HepG2 (cell line): ENCODE data around the gene VPS37D. TPM values are rescaled to one million over a fixed set of nuclear protein-coding genes. Genes with fewer than 3 reads are reported as not detected.
A peak's percentile ranks its signal among the peaks of the same experiment; 100 is the strongest.

Source experiments
- ATAC-seq: fragments of 200-7000 bp; cut with Tn5 transposase; 3 replicates; pipeline ENCODE4 v1.9.1; 2020; ENCODE audit warnings: mild to moderate bottlenecking, moderate library complexity
- BruUV-seq: library from RNA; stranded (reverse); fragments of 400-500 nt; replicated peaks from 2 replicates; lab custom pipeline; 2021; lab: Mats Ljungman, UMichigan
- CTCF ChIA-PET: fragments of 300-600 bp; formaldehyde crosslinking; extraction: SDS; loops from one replicate; lab custom pipeline; 2021; ENCODE audit warnings: low total read pairs, inconsistent platforms, low intra/inter-chr PET ratio; lab: Yijun Ruan, JAX
- POLR2A ChIA-PET: fragments of 350-600 bp; sonication (Branson Sonifier 250); formaldehyde crosslinking; loops from one replicate; lab custom pipeline; 2020; ENCODE audit warnings: antibody characterized with exemption, inconsistent platforms; lab: Yijun Ruan, JAX
- DNase-seq: peaks from one replicate; pipeline ENCODE4 v3.0.0-alpha.2; 2015; ENCODE audit warnings: low spot score
- FAIRE-seq: peaks from 3 replicates; lab custom pipeline; 2011; peaks lifted over from hg19 to GRCh38; lab: Jason Lieb, UNC
- H2AFZ ChIP-seq: one replicate; pipeline ENCODE4 v1.6.1; 2011; ENCODE audit warnings: low read length, inconsistent platforms
- H3K27ac ChIP-seq: fragments of 300-600 bp; 3 replicates; pipeline ENCODE4 v1.8.0; 2011; ENCODE audit warnings: mixed run types, mild to moderate bottlenecking, mixed read lengths, low read length, inconsistent platforms; ENCODE audit not compliant: insufficient read depth; ENCODE audit errors: extremely low read length
- H3K27me3 ChIP-seq, 2 experiments: fragments of 200-600 bp in 1 of 2; 2 replicates in 1 of 2; 3 replicates in 1 of 2; pipeline versions ENCODE4 v1.6.0 to v1.8.0; 2011; ENCODE audit warnings: low read length in 2 of 2, mild to moderate bottlenecking in 2 of 2, moderate library complexity in 2 of 2, inconsistent platforms in 1 of 2; ENCODE audit not compliant: insufficient read depth in 2 of 2, control insufficient read depth in 1 of 2
- H3K36me3 ChIP-seq, 2 experiments: fragments of 200-600 bp in 1 of 2; replicated peaks in 1 of 2; 2 replicates in 1 of 2; 3 replicates in 1 of 2; pipeline versions ENCODE4 v1.5.1 to v1.8.0; 2011; ENCODE audit warnings: low read length in 2 of 2, inconsistent platforms in 1 of 2; ENCODE audit not compliant: insufficient read depth in 2 of 2, control insufficient read depth in 1 of 2
- H3K4me1 ChIP-seq: 2 replicates; pipeline ENCODE4 v1.5.1; 2012; ENCODE audit warnings: low read length, inconsistent platforms; ENCODE audit not compliant: insufficient read depth
- H3K4me2 ChIP-seq: 2 replicates; pipeline ENCODE4 v1.6.0; 2011; ENCODE audit warnings: low read depth, low read length, inconsistent platforms
- H3K4me3 ChIP-seq, 3 experiments: fragments of 200-600 bp in 1 of 3; sonication (generic), shearing (Covaris generic) in 1 of 3; replicated peaks in 1 of 3; 2 replicates each; pipeline ENCODE4 v1.5.1; 2011 to 2016; ENCODE audit warnings: low read length in 3 of 3, inconsistent platforms in 2 of 3, low read depth in 2 of 3, mild to moderate bottlenecking in 2 of 3, control low read depth in 1 of 3, mixed read lengths in 1 of 3; ENCODE audit not compliant: insufficient read depth in 1 of 3
- H3K79me2 ChIP-seq: one replicate; pipeline ENCODE4 v1.6.1; 2011; ENCODE audit warnings: low read length, inconsistent platforms; ENCODE audit not compliant: insufficient read depth
- H3K9ac ChIP-seq: 2 replicates; pipeline ENCODE4 v1.6.0; 2011; ENCODE audit warnings: mild to moderate bottlenecking, low read depth, low read length, inconsistent platforms; ENCODE audit not compliant: insufficient read depth
- H3K9me3 ChIP-seq: 2 replicates; pipeline ENCODE4 v1.5.1; 2012; ENCODE audit warnings: mild to moderate bottlenecking, low read length
- H4K20me1 ChIP-seq: 2 replicates; pipeline ENCODE4 v1.6.0; 2011; ENCODE audit warnings: inconsistent platforms, mild to moderate bottlenecking, low read length, moderate library complexity; ENCODE audit not compliant: insufficient read depth
- CBX1 ChIP-seq: IDR thresholded peaks from one replicate; pipeline ENCODE4 v1.6.1; 2016; ENCODE audit warnings: antibody characterized with exemption, low read depth
- FOXK1 ChIP-seq: sonication (generic); formaldehyde crosslinking; IDR thresholded peaks from 2 replicates; pipeline ENCODE4 v1.4.0; 2020; ENCODE audit warnings: low read depth, missing genetic modification reagents, borderline replicate concordance
- HNF4A ChIP-seq: sonication (generic); formaldehyde crosslinking; IDR thresholded peaks from 2 replicates; pipeline ENCODE4 v1.4.0; 2020; ENCODE audit warnings: missing genetic modification reagents
- MBNL3 ChIP-seq: fragments of 250-450 bp; sonication (Bioruptor Pico); conservative IDR thresholded peaks from 2 replicates; pipeline ENCODE4 v1.8.0; 2022; ENCODE audit warnings: mild to moderate bottlenecking, inconsistent platforms
- NCOA2 ChIP-seq: sonication (generic); formaldehyde crosslinking; IDR thresholded peaks from 2 replicates; pipeline ENCODE4 v1.8.0; 2022; ENCODE audit warnings: inconsistent platforms
- NKX3-1 ChIP-seq: sonication (generic); formaldehyde crosslinking; IDR thresholded peaks from 2 replicates; pipeline ENCODE4 v1.5.0; 2020; ENCODE audit warnings: missing genetic modification reagents
- RAD51 ChIP-seq: fragments of 450-650 bp; IDR thresholded peaks from 2 replicates; pipeline ENCODE4 v1.6.1; 2016; ENCODE audit warnings: borderline replicate concordance
- ZMYM2 ChIP-seq: sonication (generic); formaldehyde crosslinking; IDR thresholded peaks from 2 replicates; pipeline ENCODE4 v1.8.0; 2022; ENCODE audit warnings: mild to moderate bottlenecking, missing genetic modification reagents
- ZNF331 ChIP-seq: sonication (generic); formaldehyde crosslinking; IDR thresholded peaks from 2 replicates; pipeline ENCODE4 v1.4.0; 2020; ENCODE audit warnings: missing genetic modification reagents
- ZNF615 ChIP-seq: sonication (generic); formaldehyde crosslinking; IDR thresholded peaks from 2 replicates; pipeline ENCODE4 v1.5.0; 2020; ENCODE audit warnings: mild to moderate bottlenecking, missing genetic modification reagents, borderline replicate concordance
- ZNF724P ChIP-seq: sonication (generic); formaldehyde crosslinking; IDR thresholded peaks from 2 replicates; pipeline ENCODE4 v1.8.0; 2022; ENCODE audit warnings: missing genetic modification reagents, borderline replicate concordance
- WGBS: methylation state at CpG from one replicate; pipeline ENCODE4 v1.1.6; 2017; ENCODE audit warnings: low lambda C conversion rate; 5-methylcytosine and 5-hydroxymethylcytosine counted together
- in situ Hi-C: cut with HindIII; loops from 2 replicates; pipeline ENCODE4 v1.10.0; 2017; ENCODE audit warnings: low pct_unique_long_range_greater_than_20kb; ENCODE audit not compliant: extremely low pct_ligation_motif_present
- intact Hi-C: fragments of 100-400 bp; cut with micrococcal nuclease; formaldehyde crosslinking; loops from one replicate; pipeline ENCODE4 v1.10.0; 2022; ENCODE audit not compliant: unreplicated experiment
- polyA plus RNA-seq, 8 experiments: library from polyadenylated mRNA; depleted of rRNA in 3 of 8; stranded (reverse) in 7 of 8; unstranded in 1 of 8; fragments of >200 nt; fragmentation: Illumina TruSeq in 4 of 8; extraction: Trizol in 4 of 8; gene quantifications; 2 replicates each; pipeline versions ENCODE4 v1.2.1 to v1.2.3, GENCODE V29; 2011 to 2016; ENCODE audit warnings: low read depth in 4 of 8, missing spikeins in 1 of 8, mixed read lengths in 1 of 8; ENCODE audit not compliant: insufficient read depth in 1 of 8
- total RNA-seq, 5 experiments: library from RNA; depleted of rRNA; stranded (reverse); fragments of >200 nt; fragmentation: Illumina TruSeq; extraction: Trizol; gene quantifications; 2 replicates each; pipeline ENCODE4 v1.2.3, GENCODE V29; 2016; ENCODE audit warnings: low read depth in 1 of 5
- TF ChIP-seq, protein P1 (sequence below), 2 experiments: sonication (generic) in 1 of 2; formaldehyde crosslinking in 1 of 2; IDR thresholded peaks; 2 replicates each; pipeline versions ENCODE4 v1.5.1 to v1.6.1; 2011 to 2020; ENCODE audit warnings: borderline replicate concordance in 1 of 2, low read depth in 1 of 2, low read length in 1 of 2, mild to moderate bottlenecking in 1 of 2, missing genetic modification reagents in 1 of 2, moderate library complexity in 1 of 2
- TF ChIP-seq, protein P2 (sequence below): sonication (generic); formaldehyde crosslinking; IDR thresholded peaks from 2 replicates; pipeline ENCODE4 v1.8.0; 2022; ENCODE audit warnings: missing genetic modification reagents, low read depth, mild to moderate bottlenecking, borderline replicate concordance
- TF ChIP-seq, protein P3 (sequence below): sonication (generic); formaldehyde crosslinking; IDR thresholded peaks from 2 replicates; pipeline ENCODE4 v1.5.0; 2020; ENCODE audit warnings: mild to moderate bottlenecking, low read depth, missing genetic modification reagents, borderline replicate concordance
- TF ChIP-seq, protein P4 (sequence below): sonication (generic); formaldehyde crosslinking; IDR thresholded peaks from 2 replicates; pipeline ENCODE4 v1.8.1; 2023; ENCODE audit warnings: mild to moderate bottlenecking, missing genetic modification reagents

VPS37D gene
- total and polyA plus RNA-seq, 2 of the 13 experiments (the other 11 are each of a cell fraction or from before 2014, with no cell fraction given) = 3.8 to 6.3 TPM

DNA sequence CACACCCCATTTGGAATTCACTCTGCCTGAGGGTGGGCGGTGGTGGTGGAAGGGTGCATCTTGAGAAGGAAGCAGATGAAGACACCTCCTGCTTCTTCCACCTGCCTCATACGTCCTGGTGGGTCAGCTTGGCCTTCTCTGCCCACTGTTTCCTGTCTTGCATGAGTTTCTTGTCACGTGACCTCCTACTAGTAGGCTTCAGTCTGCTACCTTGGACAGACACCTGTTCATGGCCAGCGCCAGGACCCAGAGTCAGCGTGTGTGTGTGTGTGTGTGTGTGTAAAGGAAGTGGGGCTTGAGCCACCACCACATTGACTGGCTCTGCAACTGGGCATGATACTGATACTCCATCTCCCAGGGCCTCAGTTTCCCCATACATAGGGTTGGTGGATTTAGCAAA is 17.1 kb upstream of the VPS37D start:
- ATAC-seq (no peak), FAIRE-seq (no peak), DNase-seq (no peak)
- TF ChIP-seq RAD51 = peak; percentile 85
- no peak for TF ChIP-seq ZNF615
- no peak for TF ChIP-seq ZNF331 (CRISPR knock-in tag)
- TF ChIP-seq, protein P1, sequence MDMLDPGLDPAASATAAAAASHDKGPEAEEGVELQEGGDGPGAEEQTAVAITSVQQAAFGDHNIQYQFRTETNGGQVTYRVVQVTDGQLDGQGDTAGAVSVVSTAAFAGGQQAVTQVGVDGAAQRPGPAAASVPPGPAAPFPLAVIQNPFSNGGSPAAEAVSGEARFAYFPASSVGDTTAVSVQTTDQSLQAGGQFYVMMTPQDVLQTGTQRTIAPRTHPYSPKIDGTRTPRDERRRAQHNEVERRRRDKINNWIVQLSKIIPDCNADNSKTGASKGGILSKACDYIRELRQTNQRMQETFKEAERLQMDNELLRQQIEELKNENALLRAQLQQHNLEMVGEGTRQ (IDR thresholded peaks at IDR 0.05; ENCODE audit: low read depth, low read length) = peak; percentile 75
- TF ChIP-seq, protein P1 (CRISPR knock-in tag; IDR thresholded peaks at IDR 0.05; ENCODE audit: borderline replicate concordance) = no peak; the same call in 1 of the 2 replicates
- H3K9me3 ChIP-seq = no peaks in the 10 kb centered on the region
- no peak overlapping the region for H3K4me3 ChIP-seq
- peaks cover 74% of the 10 kb centered on the region for H3K4me1 ChIP-seq
- 45% methylated on average over 5 of the region's 5 CpGs for WGBS
- H4K20me1 ChIP-seq = no peaks in the 10 kb centered on the region
- no peak overlapping the region for H3K27ac ChIP-seq
- no TSS peak for BruUV-seq
- intact Hi-C loops = no loop called here
- ChIA-PET CTCF (no interaction called here), POLR2A (interaction anchor here (1.3 kb wide), 1 partner anchor 26 kb away, joined by 3 read pairs; the partner anchor contains the start of gene MLXIPL)
- no peaks in the 10 kb centered on the region for H3K36me3 ChIP-seq
- in situ Hi-C loops = no loop called here
- H3K4me2 ChIP-seq = no peak overlapping the region; the same call in 1 of the 2 replicates
- peaks cover 3 to 12% of the 10 kb centered on the region in 2 experiments; a peak in 3 of 5 replicates for H3K27me3 ChIP-seq
- H3K9ac ChIP-seq = no peak overlapping the region
- H3K79me2 ChIP-seq = no peaks in the 10 kb centered on the region
- H2AFZ ChIP-seq = no peak overlapping the region

GRCh38 chr7:73652541-73652949 is 15.1 kb upstream of the VPS37D start:
- 2% methylated on average over 11 of the region's 11 CpGs for WGBS
- CTCF ChIA-PET = no interaction called here
- TF ChIP-seq ZMYM2 (CRISPR knock-in tag) (0 out of 2 replicates have a peak, but pooled peaks have one; percentile 22), HNF4A (CRISPR knock-in tag) (peak; percentile 51; the same call in 1 of the 2 replicates), NCOA2 (CRISPR knock-in tag) (no peak), FOXK1 (no peak), MBNL3 (CRISPR knock-in tag) (no peak), CBX1 (no peak), ZNF724P (no peak), NKX3-1 (CRISPR knock-in tag) (no peak)
- TF ChIP-seq, protein P2, sequence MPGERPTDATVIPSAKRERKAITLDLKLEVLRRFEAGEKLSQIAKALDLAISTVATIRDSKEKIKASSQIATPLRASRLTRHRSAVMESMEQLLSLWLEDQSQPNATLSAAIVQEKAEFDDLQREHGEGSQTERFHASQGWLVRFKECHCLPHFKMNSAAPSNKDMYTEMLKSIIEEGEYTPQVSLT = no peak
- TF ChIP-seq, protein P3, sequence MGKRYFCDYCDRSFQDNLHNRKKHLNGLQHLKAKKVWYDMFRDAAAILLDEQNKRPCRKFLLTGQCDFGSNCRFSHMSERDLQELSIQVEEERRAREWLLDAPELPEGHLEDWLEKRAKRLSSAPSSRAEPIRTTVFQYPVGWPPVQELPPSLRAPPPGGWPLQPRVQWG = no peak
- TF ChIP-seq, protein P4, sequence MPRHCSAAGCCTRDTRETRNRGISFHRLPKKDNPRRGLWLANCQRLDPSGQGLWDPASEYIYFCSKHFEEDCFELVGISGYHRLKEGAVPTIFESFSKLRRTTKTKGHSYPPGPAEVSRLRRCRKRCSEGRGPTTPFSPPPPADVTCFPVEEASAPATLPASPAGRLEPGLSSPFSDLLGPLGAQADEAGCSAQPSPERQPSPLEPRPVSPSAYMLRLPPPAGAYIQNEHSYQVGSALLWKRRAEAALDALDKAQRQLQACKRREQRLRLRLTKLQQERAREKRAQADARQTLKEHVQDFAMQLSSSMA (CRISPR knock-in tag) = no peak

More at GRCh38 chr7:73652541-73652949, 15.1 kb upstream of the VPS37D start:
- Histone ChIP-seq H3K9me3 (no peaks in the 10 kb centered on the region), H3K27ac (no peak overlapping the region), H3K36me3 (no peaks in the 10 kb centered on the region), H3K4me1 (peaks cover 54% of the 10 kb centered on the region), H3K4me3 (no peak overlapping the region), H3K9ac (no peak overlapping the region), H3K4me2 (peak overlapping the region; percentile 53), H2AFZ (no peak overlapping the region), H4K20me1 (no peaks in the 10 kb centered on the region), H3K79me2 (no peaks in the 10 kb centered on the region), H3K27me3 (peaks cover 0 to under 1% of the 10 kb centered on the region in 2 experiments; a peak in 2 of 5 replicates)
- FAIRE-seq (no peak), ATAC-seq (peak; percentile 21), DNase-seq (no peak)
- in situ Hi-C loops = no loop called here
- no TSS peak for BruUV-seq
- intact Hi-C loops = no loop called here
- POLR2A ChIA-PET = interaction anchor here (0.8 to 1.7 kb wide), 4 partner anchors 12 to 40 kb away, joined by 3 to 8 read pairs (median 4); partner anchors contain the start of gene MLXIPL
